Measurements from ENCODE around the gene XRCC3. TPM values are rescaled to one million over a fixed set of nuclear protein-coding genes. Genes with fewer than 3 reads are reported as not detected.

Gene XRCC3
- total RNA-seq, 1 experiment from 2014 or later, result 28.4 TPM

GRCh38 chr14:103679351-103679750 lies 35.9 kb downstream of the XRCC3 start:
- Histone ChIP-seq H3K4me1 (replicated peaks) (no peaks in the 10 kb centered on the region), H3K27ac (no peak overlapping the region), H3K4me3 (no peak overlapping the region), H3K9me3 (replicated peaks) (no peaks in the 10 kb centered on the region), H3K27me3 (replicated peaks) (no peaks in the 10 kb centered on the region), H3K36me3 (peaks cover 92% of the 10 kb centered on the region)
- DNase-seq (ENCODE audit: low read depth in 1 of 2, low spot score in 2 of 2), result no peak

GRCh38 chr14:103676881-103677675 lies 38.2 kb downstream of the XRCC3 start:
- H3K9me3 ChIP-seq (replicated peaks), result no peaks in the 10 kb centered on the region
- H3K4me3 ChIP-seq, result no peak overlapping the region
- H3K27me3 ChIP-seq (replicated peaks), result no peaks in the 10 kb centered on the region
- DNase-seq (ENCODE audit: low read depth in 1 of 2, low spot score in 2 of 2), result no peak
- H3K36me3 ChIP-seq, result peaks cover 95% of the 10 kb centered on the region
- H3K4me1 ChIP-seq (replicated peaks), result no peaks in the 10 kb centered on the region
- no peak overlapping the region for H3K27ac ChIP-seq

GRCh38 chr14:103675957-103676356 lies 39.3 kb downstream of the XRCC3 start:
- Histone ChIP-seq H3K36me3 (peaks cover 95% of the 10 kb centered on the region), H3K4me3 (no peak overlapping the region)
- no peak for DNase-seq (ENCODE audit: low read depth in 1 of 2, low spot score in 2 of 2)

GRCh38 chr14:103671911-103672310 lies 43.3 kb downstream of the XRCC3 start:
- no peak overlapping the region for H3K27ac ChIP-seq
- H3K4me3 ChIP-seq, result no peak overlapping the region
- H3K4me1 ChIP-seq (replicated peaks), result no peaks in the 10 kb centered on the region
- H3K27me3 ChIP-seq (replicated peaks), result no peaks in the 10 kb centered on the region
- no peak for DNase-seq (ENCODE audit: low read depth in 1 of 2, low spot score in 2 of 2)
- H3K9me3 ChIP-seq (replicated peaks), result no peaks in the 10 kb centered on the region
- peaks cover 97% of the 10 kb centered on the region for H3K36me3 ChIP-seq

More at GRCh38 chr14:103675957-103676356, 39.3 kb downstream of the XRCC3 start:
- Histone ChIP-seq H3K27ac (no peak overlapping the region), H3K4me1 (replicated peaks) (no peaks in the 10 kb centered on the region), H3K27me3 (replicated peaks) (no peaks in the 10 kb centered on the region), H3K9me3 (replicated peaks) (no peaks in the 10 kb centered on the region)

- Histone ChIP-seq H3K9me3 (replicated peaks) (no peaks in the 10 kb centered on the region), H3K27ac (no peak overlapping the region), H3K36me3 (peaks cover 91% of the 10 kb centered on the region), H3K4me1 (replicated peaks) (peaks cover 19% of the 10 kb centered on the region), H3K4me3 (no peak overlapping the region), H3K27me3 (replicated peaks) (no peaks in the 10 kb centered on the region)
- no peak for DNase-seq (ENCODE audit: low read depth in 1 of 2, low spot score in 2 of 2)
Measured at GRCh38 chr14:103669370-103669769, 45.9 kb downstream of the XRCC3 start.

- H3K36me3 ChIP-seq, result peaks cover 85% of the 10 kb centered on the region
- DNase-seq (ENCODE audit: low read depth in 1 of 2, low spot score in 2 of 2), result no peak
- H3K27me3 ChIP-seq (replicated peaks), result no peaks in the 10 kb centered on the region
- H3K27ac ChIP-seq, result no peak overlapping the region
- peaks cover 32% of the 10 kb centered on the region for H3K4me1 ChIP-seq (replicated peaks)
- no peak overlapping the region for H3K4me3 ChIP-seq
- no peaks in the 10 kb centered on the region for H3K9me3 ChIP-seq (replicated peaks)
Measured at GRCh38 chr14:103668117-103668516, 47.1 kb downstream of the XRCC3 start.

GRCh38 chr14:103667671-103668070 lies 47.6 kb downstream of the XRCC3 start:
- Histone ChIP-seq H3K27ac (no peak overlapping the region), H3K36me3 (peaks cover 85% of the 10 kb centered on the region)
- DNase-seq (ENCODE audit: low read depth in 1 of 2, low spot score in 2 of 2), result no peak

GRCh38 chr14:103663506-103663905 lies 51.7 kb downstream of the XRCC3 start:
- no peak overlapping the region for H3K4me3 ChIP-seq
- H3K27ac ChIP-seq, result peak overlapping the region; percentile 75
- H3K36me3 ChIP-seq, result peaks cover 85% of the 10 kb centered on the region
- H3K4me1 ChIP-seq (replicated peaks), result peaks cover 43% of the 10 kb centered on the region
- H3K9me3 ChIP-seq (replicated peaks), result no peaks in the 10 kb centered on the region
- H3K27me3 ChIP-seq (replicated peaks), result no peaks in the 10 kb centered on the region
- DNase-seq (ENCODE audit: low read depth in 1 of 2, low spot score in 2 of 2), result peak in 1 of 2 experiments; percentile 47

More at GRCh38 chr14:103667671-103668070, 47.6 kb downstream of the XRCC3 start:
- Histone ChIP-seq H3K27me3 (replicated peaks) (no peaks in the 10 kb centered on the region), H3K9me3 (replicated peaks) (no peaks in the 10 kb centered on the region), H3K4me1 (replicated peaks) (peaks cover 36% of the 10 kb centered on the region), H3K4me3 (no peak overlapping the region)

- Histone ChIP-seq H3K4me3 (no peak overlapping the region), H3K9me3 (replicated peaks) (no peaks in the 10 kb centered on the region), H3K36me3 (peaks cover 82% of the 10 kb centered on the region), H3K27ac (peak overlapping the region; percentile 11; the same call in 1 of the 2 replicates), H3K27me3 (replicated peaks) (no peaks in the 10 kb centered on the region), H3K4me1 (replicated peaks) (peaks cover 43% of the 10 kb centered on the region)
- DNase-seq (ENCODE audit: low read depth in 1 of 2, low spot score in 2 of 2), result no peak
Measured at GRCh38 chr14:103662591-103662990, 52.7 kb downstream of the XRCC3 start.

GRCh38 chr14:103662029-103662428 lies 53.2 kb downstream of the XRCC3 start:
- H3K9me3 ChIP-seq (replicated peaks), result no peaks in the 10 kb centered on the region
- H3K4me3 ChIP-seq, result no peak overlapping the region
- no peaks in the 10 kb centered on the region for H3K27me3 ChIP-seq (replicated peaks)
- H3K4me1 ChIP-seq (replicated peaks), result peaks cover 43% of the 10 kb centered on the region
- no peak for DNase-seq (ENCODE audit: low read depth in 1 of 2, low spot score in 2 of 2)
- H3K36me3 ChIP-seq, result peaks cover 82% of the 10 kb centered on the region
- H3K27ac ChIP-seq, result no peak overlapping the region

GRCh38 chr14:103659631-103660030 lies 55.6 kb downstream of the XRCC3 start:
- H3K9me3 ChIP-seq (replicated peaks), result no peaks in the 10 kb centered on the region
- DNase-seq (ENCODE audit: low read depth in 1 of 2, low spot score in 2 of 2), result no peak
- H3K27me3 ChIP-seq (replicated peaks), result no peaks in the 10 kb centered on the region
- H3K36me3 ChIP-seq, result peaks cover 86% of the 10 kb centered on the region
- H3K27ac ChIP-seq, result no peak overlapping the region
- H3K4me3 ChIP-seq, result no peak overlapping the region
- peaks cover 26% of the 10 kb centered on the region for H3K4me1 ChIP-seq (replicated peaks)

- Histone ChIP-seq H3K9me3 (replicated peaks) (no peaks in the 10 kb centered on the region), H3K27ac (no peak overlapping the region), H3K4me1 (replicated peaks) (peaks cover 17% of the 10 kb centered on the region), H3K27me3 (replicated peaks) (no peaks in the 10 kb centered on the region), H3K4me3 (no peak overlapping the region), H3K36me3 (peaks cover 91% of the 10 kb centered on the region)
- no peak for DNase-seq (ENCODE audit: low read depth in 1 of 2, low spot score in 2 of 2)
Measured at GRCh38 chr14:103657471-103657870, 57.8 kb downstream of the XRCC3 start.

- no peak overlapping the region for H3K27ac ChIP-seq
- H3K4me1 ChIP-seq (replicated peaks), result peaks cover 17% of the 10 kb centered on the region
- no peak overlapping the region for H3K4me3 ChIP-seq
Measured at GRCh38 chr14:103656756-103657133, 58.5 kb downstream of the XRCC3 start.

GRCh38 chr14:103656031-103656755 lies 59.1 kb downstream of the XRCC3 start:
- Histone ChIP-seq H3K36me3 (peaks cover 87% of the 10 kb centered on the region), H3K27me3 (replicated peaks) (no peaks in the 10 kb centered on the region), H3K27ac (no peak overlapping the region), H3K4me1 (replicated peaks) (peaks cover 17% of the 10 kb centered on the region), H3K9me3 (replicated peaks) (no peaks in the 10 kb centered on the region), H3K4me3 (no peak overlapping the region)
- no peak for DNase-seq (ENCODE audit: low read depth in 1 of 2, low spot score in 2 of 2)

More at GRCh38 chr14:103656756-103657133, 58.5 kb downstream of the XRCC3 start:
- Histone ChIP-seq H3K9me3 (replicated peaks) (no peaks in the 10 kb centered on the region), H3K27me3 (replicated peaks) (no peaks in the 10 kb centered on the region), H3K36me3 (peaks cover 87% of the 10 kb centered on the region)
- no peak for DNase-seq (ENCODE audit: low read depth in 1 of 2, low spot score in 2 of 2)
